HG02943 (cell line): ENCODE measurements around the gene CREBZF.
"Not testable (repeated sequence)": the region's sequence is repeated elsewhere in the genome, so short reads cannot be mapped to it uniquely, and the experiment has no call there.

Experiments used
- ATAC-seq: cut with Tn5 transposase; IDR thresholded peaks from one replicate; pipeline ENCODE4 v1.9.1; 2021; ENCODE audit warnings: mild to moderate bottlenecking, low read depth, moderate library complexity; ENCODE audit not compliant: unreplicated experiment

Gene CREBZF

GRCh38 chr11:85627998-85628770 is 36.7 kb downstream of the CREBZF start, which contains the start of gene TMEM126B:
TSS of gene TMEM126B (plus strand) at chr11:85628593. CDS start at chr11:85628608, 15 bp downstream.
- ATAC-seq: peak; percentile 99

DNA sequence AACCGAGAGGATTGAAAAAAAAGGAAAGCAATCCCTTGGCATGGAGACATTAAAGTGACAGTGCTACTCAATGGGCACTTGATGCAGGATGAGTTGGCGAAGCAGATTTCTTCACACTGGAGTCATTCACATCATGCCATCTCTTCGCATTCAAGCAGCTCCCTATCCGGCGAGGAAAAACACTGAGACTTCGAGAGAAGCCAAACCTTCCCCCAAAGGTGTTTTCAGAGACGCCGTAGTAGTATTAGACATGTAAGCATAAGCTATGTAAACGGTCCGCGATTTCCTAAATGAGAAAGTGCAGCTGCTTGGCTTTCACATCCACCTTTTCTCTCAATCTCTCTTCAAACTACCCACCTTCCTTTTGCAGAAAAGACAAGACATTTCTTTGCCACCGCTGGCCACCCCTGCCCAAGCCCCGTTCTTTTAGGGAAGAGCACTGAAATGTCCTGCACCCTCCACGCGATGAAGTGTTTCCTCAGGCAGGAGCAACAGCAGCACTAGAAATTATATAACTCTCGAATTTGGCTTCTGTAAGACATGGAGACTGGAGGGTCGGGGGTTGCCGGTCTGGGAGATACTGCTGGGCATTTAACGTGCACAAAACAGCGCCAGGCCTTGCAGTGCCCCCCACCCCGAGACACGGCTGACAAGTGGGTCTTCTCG is 37.5 kb downstream of the CREBZF start, which contains the start of gene DLG2:
TSS of gene DLG2 (minus strand) at position 13 of the 666 bp plus-strand sequence.
- ATAC-seq: no peak

DNA sequence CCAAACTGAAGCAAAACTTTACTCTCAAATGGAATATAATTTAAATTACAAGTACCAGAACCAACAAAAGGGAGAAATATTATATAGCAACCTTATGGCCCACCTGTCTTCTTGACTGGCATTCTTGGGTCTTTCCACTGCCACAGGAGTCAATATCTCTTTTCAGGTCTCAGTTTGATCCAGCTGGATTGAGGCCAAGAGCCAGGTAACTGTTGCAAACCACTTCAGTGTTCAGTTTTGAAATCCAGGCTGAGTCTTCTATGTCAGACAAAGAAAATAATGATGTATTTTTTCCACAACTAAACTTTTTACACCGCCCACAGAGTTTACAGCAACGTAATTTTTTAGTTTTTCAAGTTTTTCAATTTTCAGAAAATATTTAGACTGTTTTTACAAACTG is 38.4 kb downstream of the CREBZF start:
- no peak for ATAC-seq

DNA sequence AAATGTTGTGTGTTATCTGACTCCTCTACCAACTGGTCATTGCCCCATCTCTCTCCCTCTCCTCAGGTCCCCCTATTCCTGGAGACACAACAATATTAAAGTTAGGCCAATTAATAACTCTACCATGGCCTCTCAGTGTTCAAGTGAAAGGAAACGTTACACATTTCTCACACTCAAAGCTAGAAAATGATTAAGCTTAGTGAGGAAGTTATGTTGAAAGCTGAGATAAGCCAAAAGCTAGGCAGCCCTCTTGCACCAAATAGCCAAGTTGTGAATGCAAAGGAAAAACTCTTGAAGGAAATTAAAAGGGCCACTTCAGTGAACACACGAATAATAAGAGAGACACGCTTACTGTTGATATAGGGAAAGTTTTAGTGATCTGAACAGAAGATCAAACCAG is 44.7 kb downstream of the CREBZF start:
- ATAC-seq: no peak

- no peak for ATAC-seq
These were observed 45.4 kb downstream of the CREBZF start for GRCh38 chr11:85619499-85619898.

GRCh38 chr11:85611643-85612042 is 53.3 kb downstream of the CREBZF start:
- not testable (repeated sequence) for ATAC-seq
